PFSK-1 (cell line): Measurements from ENCODE around the gene PITPNM3.

Experiments used
- FOXP2 ChIP-seq: optimal IDR thresholded peaks from 2 replicates; pipeline ENCODE3; 2011; ENCODE audit warnings: borderline replicate concordance, control low read depth, inconsistent platforms; ENCODE audit not compliant: insufficient read depth; ENCODE audit errors: extremely low read length, extremely low read depth
- POLR2AphosphoS5 ChIP-seq: IDR thresholded peaks from 2 replicates; pipeline ENCODE4 v1.6.1; 2012; ENCODE audit warnings: low read depth, mild to moderate bottlenecking, control low read depth, low read length, moderate library complexity
- REST ChIP-seq, 2 experiments: IDR thresholded peaks; 2 replicates each; pipeline versions ENCODE4 v1.6.1 to v1.8.0; 2011 to 2012; ENCODE audit warnings: low read depth in 2 of 2, low read length in 2 of 2, control low read depth in 1 of 2, inconsistent platforms in 1 of 2, mild to moderate bottlenecking in 1 of 2, moderate library complexity in 1 of 2; ENCODE audit not compliant: insufficient read depth in 1 of 2

DNA sequence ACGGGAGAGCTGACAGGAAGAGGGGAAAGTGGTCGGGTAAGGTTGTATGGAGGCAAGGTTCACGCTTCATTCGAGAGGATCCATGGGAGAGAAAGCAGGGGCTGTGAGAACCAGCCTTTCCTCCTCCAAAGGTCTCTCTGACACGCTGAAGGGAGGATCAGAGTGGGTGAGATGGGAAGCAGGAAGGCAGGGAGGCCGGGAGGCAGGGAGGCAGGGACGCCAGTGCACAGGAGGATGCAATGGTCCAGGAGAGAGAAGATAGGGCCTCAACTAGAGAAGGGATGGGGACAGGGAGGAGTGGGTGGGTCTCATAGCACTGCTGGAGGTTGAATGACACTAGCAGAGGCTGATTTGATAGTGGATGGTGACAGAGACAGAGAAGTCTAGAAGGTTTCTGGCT, 58.0 kb downstream of the PITPNM3 start:
- no peak for TF ChIP-seq POLR2AphosphoS5
- no peak for TF ChIP-seq REST (IDR thresholded peaks at IDR 0.05; ENCODE audit: insufficient read depth in 1 of 2, low read depth in 2 of 2, low read length in 2 of 2)
- no peak for TF ChIP-seq FOXP2
